HUES6 (cell line): Measurements from ENCODE around the gene CDX1.

Experiments used
- H3K27ac ChIP-seq: 2 replicates; pipeline ENCODE4 v1.7.0; 2013; ENCODE audit warnings: low read depth, mild to moderate bottlenecking, low read length, inconsistent platforms
- H3K27me3 ChIP-seq: 2 replicates; pipeline ENCODE4 v1.6.1; 2013; ENCODE audit warnings: low read length; ENCODE audit not compliant: control insufficient read depth, insufficient read depth
- H3K36me3 ChIP-seq: 2 replicates; pipeline ENCODE4 v1.6.1; 2013; ENCODE audit warnings: low read length; ENCODE audit not compliant: control insufficient read depth, insufficient read depth
- H3K4me1 ChIP-seq: 2 replicates; pipeline ENCODE4 v1.6.1; 2013; ENCODE audit warnings: low read length; ENCODE audit not compliant: control insufficient read depth, insufficient read depth
- H3K4me3 ChIP-seq: 2 replicates; pipeline ENCODE4 v1.5.1; 2013; ENCODE audit warnings: low read depth, low read length
- H3K9ac ChIP-seq: one replicate; pipeline ENCODE4 v1.6.1; 2013; ENCODE audit warnings: mild to moderate bottlenecking, low read length
- H3K9me3 ChIP-seq: 2 replicates; pipeline ENCODE4 v1.6.1; 2013; ENCODE audit warnings: low read depth, low read length; ENCODE audit not compliant: control insufficient read depth, insufficient read depth

Gene CDX1

DNA sequence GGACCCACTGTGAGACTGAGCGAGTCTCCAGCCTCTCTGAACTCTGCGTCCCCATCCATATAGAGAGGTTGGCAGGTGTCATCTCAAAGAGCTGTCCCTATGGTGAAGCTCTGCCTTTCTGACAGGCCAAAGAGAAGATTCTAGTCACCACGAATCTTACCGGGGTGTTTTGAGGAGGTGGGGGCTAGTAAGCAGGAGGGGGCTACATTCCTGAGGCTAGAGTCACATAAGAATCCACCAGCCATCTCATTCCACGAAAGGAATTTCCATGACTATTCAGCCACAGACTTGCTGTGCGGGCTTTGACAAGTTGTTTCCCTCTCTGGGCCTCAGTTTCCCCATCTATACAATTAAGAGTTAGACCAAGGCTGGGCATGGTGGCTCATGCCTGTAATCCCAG, 27.2 kb upstream of the CDX1 start:
- Histone ChIP-seq H3K4me1 (peaks cover 83% of the 10 kb centered on the region), H3K9ac (peak overlapping the region; percentile 72), H3K27me3 (peaks cover 10% of the 10 kb centered on the region; the same call in 1 of the 2 replicates), H3K36me3 (no peaks in the 10 kb centered on the region; the same call in 1 of the 2 replicates), H3K9me3 (no peaks in the 10 kb centered on the region), H3K27ac (peak overlapping the region; percentile 76; the same call in 1 of the 2 replicates), H3K4me3 (no peak overlapping the region)

- H3K9ac ChIP-seq: no peak overlapping the region
- H3K36me3 ChIP-seq: no peaks in the 10 kb centered on the region
- no peaks in the 10 kb centered on the region for H3K27me3 ChIP-seq
- peaks cover 90% of the 10 kb centered on the region for H3K4me1 ChIP-seq
- no peak overlapping the region for H3K4me3 ChIP-seq
- H3K27ac ChIP-seq: no peak overlapping the region
- no peaks in the 10 kb centered on the region for H3K9me3 ChIP-seq
Observed at GRCh38 chr5:150140830-150141229, 25.7 kb upstream of the CDX1 start.

DNA sequence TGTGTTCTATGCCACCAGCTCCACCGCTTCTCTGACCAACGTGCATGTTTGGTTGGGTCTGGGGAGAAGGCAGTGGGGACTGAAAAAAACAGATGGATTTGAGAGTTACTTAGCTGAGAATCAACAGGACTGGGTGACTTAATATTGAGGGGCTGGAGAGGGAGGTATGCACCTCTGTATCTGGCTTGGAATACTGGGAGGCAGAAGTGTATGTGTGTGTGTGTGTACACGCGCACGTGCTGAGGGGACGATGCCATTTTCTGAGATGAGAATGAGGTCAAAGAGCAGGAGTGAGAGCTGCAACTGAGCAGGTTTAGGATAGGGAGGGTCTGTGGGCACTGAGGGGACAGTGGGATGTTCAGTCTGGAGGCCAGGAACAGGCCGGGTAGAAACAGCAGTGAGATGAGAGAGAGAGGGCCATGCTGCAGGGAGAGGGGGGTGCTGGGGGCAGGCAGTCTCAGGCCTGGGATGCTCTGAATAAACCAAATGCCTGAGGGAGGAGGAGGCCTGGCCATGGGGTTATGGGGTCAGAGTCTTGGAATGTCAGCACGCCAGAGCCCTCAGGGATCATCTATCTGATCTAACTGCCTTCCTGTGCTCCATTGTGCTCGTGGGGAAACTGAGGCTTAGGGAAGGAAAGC, 24.9 kb upstream of the CDX1 start:
- Histone ChIP-seq H3K4me3 (no peak overlapping the region), H3K36me3 (no peaks in the 10 kb centered on the region), H3K27me3 (no peaks in the 10 kb centered on the region), H3K9me3 (no peaks in the 10 kb centered on the region), H3K27ac (no peak overlapping the region), H3K4me1 (peaks cover 82% of the 10 kb centered on the region), H3K9ac (peak overlapping the region; percentile 11)

GRCh38 chr5:150142185-150142958, 24.2 kb upstream of the CDX1 start:
- Histone ChIP-seq H3K9ac (peak overlapping the region; percentile 5), H3K4me3 (no peak overlapping the region), H3K4me1 (peaks cover 75% of the 10 kb centered on the region), H3K27ac (no peak overlapping the region), H3K27me3 (no peaks in the 10 kb centered on the region), H3K36me3 (no peaks in the 10 kb centered on the region), H3K9me3 (no peaks in the 10 kb centered on the region)

GRCh38 chr5:150142959-150143349, 23.6 kb upstream of the CDX1 start:
- Histone ChIP-seq H3K9me3 (no peaks in the 10 kb centered on the region), H3K36me3 (no peaks in the 10 kb centered on the region), H3K27ac (no peak overlapping the region), H3K4me1 (peaks cover 69% of the 10 kb centered on the region), H3K4me3 (no peak overlapping the region), H3K9ac (no peak overlapping the region), H3K27me3 (no peaks in the 10 kb centered on the region)

DNA sequence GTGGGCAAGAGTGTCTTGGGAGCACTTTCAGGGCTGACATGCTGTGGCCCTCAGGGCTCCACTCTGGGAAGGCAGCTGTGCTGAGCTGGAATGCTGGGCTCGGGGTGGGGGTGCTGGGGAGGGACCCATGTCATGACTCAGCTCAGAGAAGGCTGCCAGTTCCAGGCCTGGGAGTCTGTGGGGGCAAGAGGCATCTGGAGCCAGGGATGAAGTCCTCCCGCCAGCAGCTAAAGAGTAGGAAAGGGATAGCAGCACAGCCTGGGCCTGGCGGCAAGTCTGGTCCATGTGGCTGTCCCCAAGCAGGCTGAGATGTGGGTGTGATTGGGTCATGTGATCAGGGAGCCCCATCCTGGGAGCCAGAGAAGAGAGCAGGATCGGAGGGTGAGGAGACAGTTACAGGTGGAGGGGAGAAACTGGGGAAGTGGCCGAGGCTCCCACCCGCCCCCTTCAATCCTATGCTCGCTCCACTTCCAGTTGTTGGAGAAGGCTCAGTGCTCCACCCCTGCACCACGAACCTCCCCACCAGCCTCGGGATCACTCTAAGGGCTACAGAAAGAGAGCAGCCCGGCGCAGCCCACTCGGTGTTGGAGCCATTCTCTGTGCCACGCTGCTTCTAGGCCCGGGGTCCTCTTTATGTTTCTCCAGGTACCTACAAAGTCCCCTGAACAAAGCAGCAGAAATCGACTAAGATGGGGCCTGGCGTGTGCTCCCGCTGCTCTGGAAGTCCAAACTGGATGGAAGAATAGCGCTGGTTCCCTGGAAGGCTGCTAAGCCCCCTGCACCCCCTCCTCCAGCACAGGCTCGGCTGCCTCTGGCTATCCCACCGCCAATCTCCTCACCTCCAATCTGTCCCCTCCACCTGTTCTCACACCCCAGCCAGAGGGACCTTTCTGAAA, 23.0 kb upstream of the CDX1 start:
- H3K27me3 ChIP-seq: no peaks in the 10 kb centered on the region
- H3K4me3 ChIP-seq: no peak overlapping the region
- peaks cover 62% of the 10 kb centered on the region for H3K4me1 ChIP-seq
- H3K9me3 ChIP-seq: no peaks in the 10 kb centered on the region
- no peak overlapping the region for H3K27ac ChIP-seq
- no peaks in the 10 kb centered on the region for H3K36me3 ChIP-seq
- H3K9ac ChIP-seq: no peak overlapping the region

DNA sequence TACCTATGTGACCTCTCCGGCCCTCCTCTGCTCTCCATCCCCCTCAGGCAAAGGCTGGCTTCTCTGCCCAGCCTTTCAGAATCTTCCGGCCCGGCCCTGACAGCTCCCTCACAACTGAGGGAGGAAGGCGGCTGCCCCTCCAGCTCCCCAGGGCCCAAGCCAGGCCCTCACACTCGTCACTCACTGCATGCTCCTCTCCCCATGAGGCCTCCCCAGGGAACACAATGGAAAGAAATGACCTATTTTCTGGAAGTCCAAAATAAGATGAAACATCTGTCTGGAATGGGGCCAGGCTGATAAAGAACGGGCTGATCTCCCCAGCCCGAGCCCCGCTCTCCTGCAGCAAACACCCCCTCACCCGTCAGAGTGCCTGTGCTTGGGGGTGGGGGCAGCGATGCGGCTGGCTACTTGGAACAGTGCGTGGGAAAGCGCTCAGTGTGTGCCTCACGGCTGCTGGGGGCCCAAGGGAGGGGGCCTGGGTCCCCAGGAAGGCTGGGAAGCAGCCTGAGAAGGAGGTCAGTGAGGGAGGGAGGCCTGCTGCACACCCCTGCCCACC, 22.3 kb upstream of the CDX1 start:
- H3K27me3 ChIP-seq: no peaks in the 10 kb centered on the region
- no peak overlapping the region for H3K4me3 ChIP-seq
- H3K4me1 ChIP-seq: peaks cover 55% of the 10 kb centered on the region
- H3K36me3 ChIP-seq: no peaks in the 10 kb centered on the region
- peak overlapping the region; percentile 31 for H3K9ac ChIP-seq
- H3K27ac ChIP-seq: peak overlapping the region; percentile 31; the same call in 1 of the 2 replicates
- H3K9me3 ChIP-seq: no peaks in the 10 kb centered on the region

DNA sequence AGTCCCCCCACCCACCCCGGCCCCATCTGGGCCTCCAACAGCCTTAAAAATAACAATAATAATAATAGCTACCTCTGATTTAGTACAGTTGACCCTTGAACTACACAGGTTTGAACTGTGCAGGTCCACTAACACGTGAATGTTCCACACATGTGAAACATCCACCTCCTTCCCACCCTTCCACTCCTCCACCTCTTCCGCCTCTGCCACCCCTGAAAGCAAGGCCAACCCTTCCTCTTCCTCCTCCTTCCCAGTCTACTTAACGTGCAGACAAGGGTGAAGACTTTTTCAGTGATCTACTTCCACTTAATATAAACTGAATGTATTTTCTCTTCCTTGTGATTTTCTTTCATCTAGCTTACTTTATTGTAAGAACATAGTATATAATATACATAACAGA, 21.7 kb upstream of the CDX1 start:
- Histone ChIP-seq H3K9ac (no peak overlapping the region), H3K4me1 (peaks cover 51% of the 10 kb centered on the region)

GRCh38 chr5:150146235-150146634, 20.3 kb upstream of the CDX1 start:
- Histone ChIP-seq H3K36me3 (no peaks in the 10 kb centered on the region), H3K9ac (no peak overlapping the region), H3K9me3 (no peaks in the 10 kb centered on the region), H3K4me1 (peaks cover 38% of the 10 kb centered on the region), H3K27ac (no peak overlapping the region), H3K27me3 (no peaks in the 10 kb centered on the region), H3K4me3 (no peak overlapping the region)

More for the DNA sequence above, 21.7 kb upstream of the CDX1 start:
- H3K27me3 ChIP-seq: no peaks in the 10 kb centered on the region
- no peak overlapping the region for H3K4me3 ChIP-seq
- no peaks in the 10 kb centered on the region for H3K9me3 ChIP-seq
- no peaks in the 10 kb centered on the region for H3K36me3 ChIP-seq
- no peak overlapping the region for H3K27ac ChIP-seq

- Histone ChIP-seq H3K9ac (no peak overlapping the region), H3K27ac (no peak overlapping the region), H3K4me3 (no peak overlapping the region), H3K36me3 (no peaks in the 10 kb centered on the region), H3K9me3 (no peaks in the 10 kb centered on the region), H3K4me1 (peaks cover 30% of the 10 kb centered on the region), H3K27me3 (no peaks in the 10 kb centered on the region)
Observed at GRCh38 chr5:150146862-150147601, 19.5 kb upstream of the CDX1 start.
